A549 (cell line): Measurements from ENCODE around the gene BMP15.

Experiments used
- CHD4 ChIP-seq: fragments of 200-600 bp; sonication (generic); IDR thresholded peaks from 2 replicates; pipeline ENCODE4 v1.6.1; 2016; ENCODE audit warnings: antibody characterized with exemption, mild to moderate bottlenecking, borderline replicate concordance
- CTCF ChIP-seq: fragments of >200 bp; sonication (Bioruptor Twin); formaldehyde crosslinking; IDR thresholded peaks from 3 replicates; pipeline ENCODE4 v1.5.1; 2016
- EP300 ChIP-seq, 2 experiments: fragments of >200 bp; sonication (Bioruptor Twin); formaldehyde crosslinking; IDR thresholded peaks; 2 replicates in 1 of 2; 3 replicates in 1 of 2; pipeline ENCODE4 v1.6.1; 2016 to 2017
- FOSL2 ChIP-seq, 2 experiments: fragments of 450-650 bp in 1 of 2; fragments of >200 bp in 1 of 2; sonication (Bioruptor Twin) in 1 of 2; formaldehyde crosslinking; IDR thresholded peaks; 2 replicates each; pipeline versions ENCODE4 v1.5.0 to v1.6.1; 2016 to 2020; ENCODE audit warnings: mild to moderate bottlenecking in 1 of 2, moderate library complexity in 1 of 2
- NPAS2 ChIP-seq: fragments of 250-450 bp; sonication (Bioruptor Pico); IDR thresholded peaks from 2 replicates; pipeline ENCODE4 v1.8.0; 2022; ENCODE audit warnings: mild to moderate bottlenecking, moderate library complexity, borderline replicate concordance
- PHF8 ChIP-seq: fragments of 200-600 bp; sonication (generic); IDR thresholded peaks from 2 replicates; pipeline ENCODE4 v1.6.1; 2016; ENCODE audit warnings: low read depth, mild to moderate bottlenecking, antibody characterized with exemption, moderate library complexity, borderline replicate concordance
- POLR2A ChIP-seq: IDR thresholded peaks from 2 replicates; pipeline ENCODE4 v1.6.1; 2012; ENCODE audit warnings: mild to moderate bottlenecking, low read length
- RAD21 ChIP-seq, 2 experiments: fragments of >200 bp in 1 of 2; sonication (Bioruptor Twin) in 1 of 2; formaldehyde crosslinking in 1 of 2; IDR thresholded peaks in 1 of 2; conservative IDR thresholded peaks in 1 of 2; 2 replicates in 1 of 2; 3 replicates in 1 of 2; pipeline ENCODE4 v1.6.1; 2012 to 2018; ENCODE audit warnings: inconsistent platforms in 1 of 2

GRCh38 chrX:50893047-50893446 is 17.5 kb upstream of the BMP15 start:
- no peak for TF ChIP-seq CHD4
- no peak for TF ChIP-seq POLR2A
- TF ChIP-seq NPAS2 (CRISPR knock-in tag) = no peak
- TF ChIP-seq CTCF = no peak
- no peak for TF ChIP-seq PHF8
- TF ChIP-seq FOSL2 (IDR thresholded peaks at IDR 0.05) = no peak
- no peak for TF ChIP-seq FOSL2 (CRISPR knock-in tag; IDR thresholded peaks at IDR 0.05)
- TF ChIP-seq EP300 (IDR thresholded peaks at IDR 0.05) = no peak
- no peak for TF ChIP-seq RAD21 (conservative IDR thresholded peaks at IDR 0.05 in 1 of 2, IDR thresholded peaks at IDR 0.05 in 1 of 2)
